Endothelial cell (in vitro differentiated cells): ENCODE data around the gene OSBPL10. TPM values are rescaled to one million over a fixed set of nuclear protein-coding genes. Genes with fewer than 3 reads are reported as not detected.
A peak's percentile ranks its signal among the peaks of the same experiment; 100 is the strongest.

Experiments used
- DNase-seq: peaks from one replicate; pipeline ENCODE4 v3.0.0; 2021; ENCODE audit warnings: low spot score
- H3K27ac Mint-ChIP-seq: one replicate; pipeline ENCODE4 v1.8.0; 2021; ENCODE audit warnings: mixed read lengths, inconsistent platforms; ENCODE audit not compliant: unreplicated experiment
- H3K27me3 Mint-ChIP-seq: one replicate; pipeline ENCODE4 v1.8.0; 2021; ENCODE audit warnings: mild to moderate bottlenecking, moderate library complexity, mixed read lengths, inconsistent platforms; ENCODE audit not compliant: unreplicated experiment
- H3K36me3 Mint-ChIP-seq: one replicate; pipeline ENCODE4 v1.8.0; 2021; ENCODE audit warnings: mild to moderate bottlenecking, low read depth, mixed read lengths, inconsistent platforms; ENCODE audit not compliant: unreplicated experiment
- H3K4me1 Mint-ChIP-seq: one replicate; pipeline ENCODE4 v1.8.0; 2021; ENCODE audit warnings: mild to moderate bottlenecking, mixed read lengths, inconsistent platforms; ENCODE audit not compliant: unreplicated experiment
- H3K4me3 Mint-ChIP-seq: one replicate; pipeline ENCODE4 v1.8.0; 2021; ENCODE audit warnings: mild to moderate bottlenecking, mixed read lengths, inconsistent platforms; ENCODE audit not compliant: unreplicated experiment
- H3K9me3 Mint-ChIP-seq: one replicate; pipeline ENCODE4 v1.8.0; 2021; ENCODE audit warnings: mixed read lengths, inconsistent platforms; ENCODE audit not compliant: unreplicated experiment
- CTCF ChIP-seq: fragments of 200-600 bp; sonication (generic); IDR thresholded peaks from one replicate; pipeline ENCODE4 v1.5.0; 2021; ENCODE audit warnings: antibody characterized with exemption; ENCODE audit not compliant: unreplicated experiment
- total RNA-seq: library from RNA; stranded (reverse); fragmentation: NEBNext Ultra II Directional; extraction: Animal tissue kit (Norgen Biotek cat#: 25700); gene quantifications from one replicate; pipeline ENCODE4 v1.2.1, GENCODE V29; 2021; ENCODE audit not compliant: unreplicated experiment

OSBPL10 gene
- total RNA-seq, 1 donor from 2014 or later, result 61.0 TPM

- Mint-ChIP-seq H3K4me3 (no peak overlapping the region), H3K4me1 (peaks cover 25% of the 10 kb centered on the region), H3K36me3 (peaks cover 6% of the 10 kb centered on the region), H3K27ac (no peak overlapping the region), H3K27me3 (peaks cover 2% of the 10 kb centered on the region), H3K9me3 (no peaks in the 10 kb centered on the region)
- no peak for DNase-seq
- TF ChIP-seq CTCF, result no peak
Observed at GRCh38 chr3:31973837-31974236, 7.2 kb downstream of the OSBPL10 start.

- Mint-ChIP-seq H3K36me3 (peaks cover 3% of the 10 kb centered on the region), H3K4me1 (peaks cover 31% of the 10 kb centered on the region), H3K4me3 (no peak overlapping the region), H3K27ac (no peak overlapping the region), H3K27me3 (peaks cover 2% of the 10 kb centered on the region), H3K9me3 (no peaks in the 10 kb centered on the region)
- DNase-seq, result no peak
- TF ChIP-seq CTCF, result no peak
Observed at GRCh38 chr3:31973081-31973480, 8.0 kb downstream of the OSBPL10 start.

- Mint-ChIP-seq H3K36me3 (peaks cover 3% of the 10 kb centered on the region), H3K4me1 (peaks cover 32% of the 10 kb centered on the region), H3K27ac (no peak overlapping the region), H3K27me3 (peaks cover 2% of the 10 kb centered on the region), H3K9me3 (no peaks in the 10 kb centered on the region), H3K4me3 (no peak overlapping the region)
- TF ChIP-seq CTCF, result no peak
- no peak for DNase-seq
Observed at GRCh38 chr3:31971607-31972006, 9.5 kb downstream of the OSBPL10 start.

GRCh38 chr3:31968927-31969418, 12.1 kb downstream of the OSBPL10 start:
- DNase-seq, result no peak
- TF ChIP-seq CTCF, result no peak
- Mint-ChIP-seq H3K4me3 (no peak overlapping the region), H3K4me1 (peaks cover 33% of the 10 kb centered on the region), H3K9me3 (no peaks in the 10 kb centered on the region), H3K36me3 (peaks cover 3% of the 10 kb centered on the region), H3K27ac (peak overlapping the region; percentile 32), H3K27me3 (peaks cover 2% of the 10 kb centered on the region)

- no peak for TF ChIP-seq CTCF
- no peak for DNase-seq
Observed at GRCh38 chr3:31968369-31968926, 12.6 kb downstream of the OSBPL10 start.

More at GRCh38 chr3:31968369-31968926, 12.6 kb downstream of the OSBPL10 start:
- no peak overlapping the region for H3K4me3 Mint-ChIP-seq
- H3K27me3 Mint-ChIP-seq, result peaks cover 2% of the 10 kb centered on the region
- peak overlapping the region; percentile 86 for H3K27ac Mint-ChIP-seq
- H3K4me1 Mint-ChIP-seq, result peaks cover 37% of the 10 kb centered on the region
- H3K9me3 Mint-ChIP-seq, result no peaks in the 10 kb centered on the region
- peaks cover 3% of the 10 kb centered on the region for H3K36me3 Mint-ChIP-seq
